ENCODE results near the gene SUSD2.

SUSD2 gene

GRCh38 chr22:24160546-24160945 is 20.7 kb upstream of the SUSD2 start:
- Histone ChIP-seq H3K27ac (ENCODE audit: low read depth, low read length) (no peak overlapping the region), H3K4me1 (ENCODE audit: control insufficient read depth in 5 of 5, insufficient read depth in 5 of 5, low read length in 5 of 5) (peaks cover 0 to 40% (median 30%) of the 10 kb centered on the region in 5 donors), H3K4me3 (ENCODE audit: low read depth in 1 of 5, low read length in 5 of 5) (no peak overlapping the region), H3K36me3 (ENCODE audit: control insufficient read depth in 5 of 5, insufficient read depth in 5 of 5, low read length in 5 of 5) (peaks cover 0 to 43% (median 21%) of the 10 kb centered on the region in 5 donors), H3K9me3 (ENCODE audit: control insufficient read depth in 5 of 5, low read length in 5 of 5) (no peaks in the 10 kb centered on the region), H3K27me3 (ENCODE audit: control insufficient read depth in 5 of 5, insufficient read depth in 4 of 5, low read length in 5 of 5) (no peaks in the 10 kb centered on the region), H3K9ac (ENCODE audit: low read length in 5 of 5) (no peak overlapping the region)

DNA sequence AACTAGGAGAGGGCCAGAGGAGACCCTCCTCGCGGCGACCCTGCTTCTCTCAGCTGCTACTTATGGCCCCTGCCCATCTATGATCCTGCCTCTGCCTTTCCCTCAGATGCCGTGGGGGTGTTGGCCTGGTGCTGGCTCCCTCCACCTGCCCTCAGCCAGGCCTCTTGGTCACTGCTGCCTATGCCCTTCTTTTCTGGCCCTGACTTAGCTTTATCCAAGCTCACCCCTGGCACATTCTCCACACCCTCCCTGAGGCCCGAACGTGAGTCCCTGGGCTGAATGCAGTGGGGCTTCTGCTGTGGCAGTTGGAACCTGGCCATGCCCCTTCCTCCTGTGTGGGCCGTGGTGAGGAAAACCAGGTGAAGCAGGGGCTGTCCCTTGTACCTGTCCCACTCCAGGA is 19.8 kb upstream of the SUSD2 start:
- Histone ChIP-seq H3K27me3 (ENCODE audit: control insufficient read depth in 5 of 5, insufficient read depth in 4 of 5, low read length in 5 of 5) (no peaks in the 10 kb centered on the region), H3K9ac (ENCODE audit: low read length in 5 of 5) (no peak overlapping the region), H3K36me3 (ENCODE audit: control insufficient read depth in 5 of 5, insufficient read depth in 5 of 5, low read length in 5 of 5) (peaks cover 0 to 52% (median 30%) of the 10 kb centered on the region in 5 donors), H3K9me3 (ENCODE audit: control insufficient read depth in 5 of 5, low read length in 5 of 5) (no peaks in the 10 kb centered on the region), H3K27ac (ENCODE audit: low read depth, low read length) (no peak overlapping the region), H3K4me3 (ENCODE audit: low read depth in 1 of 5, low read length in 5 of 5) (no peak overlapping the region), H3K4me1 (ENCODE audit: control insufficient read depth in 5 of 5, insufficient read depth in 5 of 5, low read length in 5 of 5) (peaks cover 0 to 33% (median 29%) of the 10 kb centered on the region in 5 donors)

DNA sequence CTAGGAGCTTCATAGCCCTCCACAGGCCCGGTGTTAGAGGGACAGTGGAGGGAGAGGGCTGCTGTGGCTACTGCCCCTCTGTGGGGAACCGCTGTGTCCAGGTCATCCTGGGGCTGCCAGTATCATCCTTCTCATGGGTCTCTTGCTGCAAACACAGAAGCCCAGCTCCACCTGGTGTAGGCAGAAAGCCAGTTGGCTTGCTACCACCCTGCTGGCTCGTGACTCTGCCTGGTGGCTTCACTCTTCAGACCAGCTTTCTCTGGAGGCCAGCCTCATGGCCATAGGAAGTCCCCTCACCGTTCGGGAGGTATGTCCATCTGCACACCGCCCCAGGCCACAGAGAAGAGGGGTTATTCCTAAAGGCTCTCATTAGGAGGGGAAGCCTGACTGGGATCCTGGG is 19.4 kb upstream of the SUSD2 start:
- Histone ChIP-seq H3K9me3 (ENCODE audit: control insufficient read depth in 5 of 5, low read length in 5 of 5) (no peaks in the 10 kb centered on the region), H3K27me3 (ENCODE audit: control insufficient read depth in 5 of 5, insufficient read depth in 4 of 5, low read length in 5 of 5) (no peaks in the 10 kb centered on the region), H3K36me3 (ENCODE audit: control insufficient read depth in 5 of 5, insufficient read depth in 5 of 5, low read length in 5 of 5) (peaks cover 0 to 56% (median 33%) of the 10 kb centered on the region in 5 donors), H3K27ac (ENCODE audit: low read depth, low read length) (no peak overlapping the region), H3K9ac (ENCODE audit: low read length in 5 of 5) (no peak overlapping the region), H3K4me1 (ENCODE audit: control insufficient read depth in 5 of 5, insufficient read depth in 5 of 5, low read length in 5 of 5) (peaks cover 0 to 29% (median 25%) of the 10 kb centered on the region in 5 donors), H3K4me3 (ENCODE audit: low read depth in 1 of 5, low read length in 5 of 5) (no peak overlapping the region)

DNA sequence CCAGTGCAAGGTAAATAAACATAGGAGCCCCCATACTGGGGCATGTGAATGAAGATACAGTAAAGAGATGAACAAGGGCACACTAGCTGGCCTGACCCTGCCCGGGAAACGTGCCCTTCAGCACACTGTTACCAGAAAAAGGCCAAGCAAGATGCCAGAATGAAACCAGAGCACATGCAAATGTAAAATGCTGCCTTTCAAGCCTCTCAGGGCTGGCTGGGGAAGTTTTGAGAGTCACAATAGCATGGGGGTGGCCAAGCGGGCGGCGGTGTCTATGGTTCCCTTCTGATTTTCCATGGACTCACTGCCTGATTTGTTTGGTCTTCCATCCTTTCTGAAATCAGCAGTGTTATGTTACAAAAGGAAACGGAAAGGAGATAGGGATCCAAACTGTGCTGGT is 18.9 kb upstream of the SUSD2 start:
- Histone ChIP-seq H3K27ac (ENCODE audit: low read depth, low read length) (no peak overlapping the region), H3K9me3 (ENCODE audit: control insufficient read depth in 5 of 5, low read length in 5 of 5) (no peaks in the 10 kb centered on the region), H3K27me3 (ENCODE audit: control insufficient read depth in 5 of 5, insufficient read depth in 4 of 5, low read length in 5 of 5) (no peaks in the 10 kb centered on the region), H3K4me1 (ENCODE audit: control insufficient read depth in 5 of 5, insufficient read depth in 5 of 5, low read length in 5 of 5) (peaks cover 0 to 24% (median 19%) of the 10 kb centered on the region in 5 donors), H3K4me3 (ENCODE audit: low read depth in 1 of 5, low read length in 5 of 5) (no peak overlapping the region), H3K36me3 (ENCODE audit: control insufficient read depth in 5 of 5, insufficient read depth in 5 of 5, low read length in 5 of 5) (peaks cover 0 to 61% (median 38%) of the 10 kb centered on the region in 5 donors), H3K9ac (ENCODE audit: low read length in 5 of 5) (no peak overlapping the region)

DNA sequence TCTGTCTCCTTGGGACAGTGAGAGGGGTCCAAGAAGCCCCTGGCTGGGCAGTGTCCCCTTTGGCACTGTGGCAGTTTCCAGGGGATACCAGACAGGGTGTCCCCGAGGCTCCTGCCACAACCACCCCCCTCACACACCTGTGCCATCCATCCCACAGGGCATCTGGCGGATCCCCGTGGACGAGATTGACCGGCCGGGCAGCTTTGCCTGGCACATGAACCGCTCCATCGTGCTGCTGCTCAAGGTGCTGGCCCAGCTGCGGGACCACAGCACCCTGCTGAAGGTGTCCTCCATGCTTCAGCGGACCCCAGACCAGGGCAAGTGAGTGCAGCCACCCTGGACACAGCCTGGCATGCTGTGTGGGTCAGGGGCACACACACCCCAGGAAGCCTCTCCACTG is 17.0 kb upstream of the SUSD2 start:
- Histone ChIP-seq H3K36me3 (ENCODE audit: control insufficient read depth in 5 of 5, insufficient read depth in 5 of 5, low read length in 5 of 5) (peaks cover 0 to 77% (median 50%) of the 10 kb centered on the region in 5 donors), H3K9ac (ENCODE audit: low read length in 5 of 5) (no peak overlapping the region), H3K27ac (ENCODE audit: low read depth, low read length) (no peak overlapping the region), H3K9me3 (ENCODE audit: control insufficient read depth in 5 of 5, low read length in 5 of 5) (no peaks in the 10 kb centered on the region), H3K27me3 (ENCODE audit: control insufficient read depth in 5 of 5, insufficient read depth in 4 of 5, low read length in 5 of 5) (no peaks in the 10 kb centered on the region), H3K4me3 (ENCODE audit: low read depth in 1 of 5, low read length in 5 of 5) (no peak overlapping the region), H3K4me1 (ENCODE audit: control insufficient read depth in 5 of 5, insufficient read depth in 5 of 5, low read length in 5 of 5) (peaks cover 0 to 7% (median 4%) of the 10 kb centered on the region in 5 donors)

DNA sequence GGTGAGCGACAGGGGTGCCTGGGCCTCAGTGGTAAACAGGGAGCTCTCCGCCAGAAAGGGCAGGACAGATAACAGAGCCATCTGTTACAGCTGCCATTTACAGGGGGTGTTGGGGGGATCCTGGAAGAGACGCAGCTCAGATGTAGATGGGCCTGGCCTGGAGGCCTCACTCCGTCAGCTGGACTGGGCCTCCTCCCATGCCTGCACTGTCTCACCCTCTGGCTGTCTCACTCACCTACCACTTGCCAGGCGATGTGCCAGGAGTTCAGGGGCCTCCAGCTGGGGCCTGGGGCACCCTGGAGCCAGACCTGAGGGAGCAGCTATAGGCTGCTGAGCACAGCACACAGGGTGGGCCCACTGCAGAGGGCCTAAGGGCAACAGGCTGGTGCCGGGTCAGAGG is 16.3 kb upstream of the SUSD2 start:
- no peak overlapping the region for H3K4me3 ChIP-seq (ENCODE audit: low read depth in 1 of 5, low read length in 5 of 5)
- H3K36me3 ChIP-seq (ENCODE audit: control insufficient read depth in 5 of 5, insufficient read depth in 5 of 5, low read length in 5 of 5): peaks cover 0 to 78% (median 52%) of the 10 kb centered on the region in 5 donors
- H3K9ac ChIP-seq (ENCODE audit: low read length in 5 of 5): no peak overlapping the region
- H3K27me3 ChIP-seq (ENCODE audit: control insufficient read depth in 5 of 5, insufficient read depth in 4 of 5, low read length in 5 of 5): no peaks in the 10 kb centered on the region
- no peaks in the 10 kb centered on the region for H3K9me3 ChIP-seq (ENCODE audit: control insufficient read depth in 5 of 5, low read length in 5 of 5)
- H3K27ac ChIP-seq (ENCODE audit: low read depth, low read length): no peak overlapping the region
- peaks cover 0 to under 1% (median 0%) of the 10 kb centered on the region in 5 donors for H3K4me1 ChIP-seq (ENCODE audit: control insufficient read depth in 5 of 5, insufficient read depth in 5 of 5, low read length in 5 of 5)

DNA sequence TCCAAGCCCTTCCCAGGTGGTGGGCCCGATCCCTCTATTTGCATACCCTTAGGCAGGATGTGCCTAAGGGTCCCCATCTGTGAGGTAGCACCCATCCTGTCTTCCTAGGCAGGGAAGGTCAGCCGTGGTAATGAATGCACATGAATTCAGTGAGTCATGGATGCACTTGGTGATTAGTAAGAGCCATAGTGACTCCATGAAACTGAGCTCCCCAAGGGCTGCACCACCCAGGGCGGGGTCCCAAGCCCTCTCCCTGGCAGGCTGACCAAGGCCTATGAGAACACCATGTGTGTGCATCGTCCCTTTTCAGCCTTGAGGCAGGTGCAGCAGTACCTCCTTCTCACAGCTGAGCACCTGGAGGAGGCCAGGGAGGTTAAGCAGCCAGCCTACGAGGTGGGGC is 15.6 kb upstream of the SUSD2 start:
- peaks cover 0 to 80% (median 57%) of the 10 kb centered on the region in 5 donors for H3K36me3 ChIP-seq (ENCODE audit: control insufficient read depth in 5 of 5, insufficient read depth in 5 of 5, low read length in 5 of 5)
- H3K9me3 ChIP-seq (ENCODE audit: control insufficient read depth in 5 of 5, low read length in 5 of 5): no peaks in the 10 kb centered on the region
- no peaks in the 10 kb centered on the region for H3K4me1 ChIP-seq (ENCODE audit: control insufficient read depth in 5 of 5, insufficient read depth in 5 of 5, low read length in 5 of 5)
- H3K4me3 ChIP-seq (ENCODE audit: low read depth in 1 of 5, low read length in 5 of 5): no peak overlapping the region
- H3K27me3 ChIP-seq (ENCODE audit: control insufficient read depth in 5 of 5, insufficient read depth in 4 of 5, low read length in 5 of 5): no peaks in the 10 kb centered on the region
- no peak overlapping the region for H3K9ac ChIP-seq (ENCODE audit: low read length in 5 of 5)
- H3K27ac ChIP-seq (ENCODE audit: low read depth, low read length): no peak overlapping the region

- H3K4me3 ChIP-seq (ENCODE audit: low read depth in 1 of 5, low read length in 5 of 5): no peak overlapping the region
- H3K9ac ChIP-seq (ENCODE audit: low read length in 5 of 5): no peak overlapping the region
- H3K27ac ChIP-seq (ENCODE audit: low read depth, low read length): no peak overlapping the region
- H3K9me3 ChIP-seq (ENCODE audit: control insufficient read depth in 5 of 5, low read length in 5 of 5): no peaks in the 10 kb centered on the region
- peaks cover 0 to 87% (median 68%) of the 10 kb centered on the region in 5 donors for H3K36me3 ChIP-seq (ENCODE audit: control insufficient read depth in 5 of 5, insufficient read depth in 5 of 5, low read length in 5 of 5)
- H3K27me3 ChIP-seq (ENCODE audit: control insufficient read depth in 5 of 5, insufficient read depth in 4 of 5, low read length in 5 of 5): no peaks in the 10 kb centered on the region
- H3K4me1 ChIP-seq (ENCODE audit: control insufficient read depth in 5 of 5, insufficient read depth in 5 of 5, low read length in 5 of 5): no peaks in the 10 kb centered on the region
These were observed 14.5 kb upstream of the SUSD2 start for GRCh38 chr22:24166811-24167210.

GRCh38 chr22:24169439-24170058 is 11.7 kb upstream of the SUSD2 start:
- H3K27me3 ChIP-seq (ENCODE audit: control insufficient read depth in 5 of 5, insufficient read depth in 4 of 5, low read length in 5 of 5): no peaks in the 10 kb centered on the region
- no peak overlapping the region for H3K9ac ChIP-seq (ENCODE audit: low read length in 5 of 5)
- no peaks in the 10 kb centered on the region for H3K9me3 ChIP-seq (ENCODE audit: control insufficient read depth in 5 of 5, low read length in 5 of 5)
- H3K4me3 ChIP-seq (ENCODE audit: low read depth in 1 of 5, low read length in 5 of 5): no peak overlapping the region
- peaks cover 0 to 92% (median 78%) of the 10 kb centered on the region in 5 donors for H3K36me3 ChIP-seq (ENCODE audit: control insufficient read depth in 5 of 5, insufficient read depth in 5 of 5, low read length in 5 of 5)
- H3K4me1 ChIP-seq (ENCODE audit: control insufficient read depth in 5 of 5, insufficient read depth in 5 of 5, low read length in 5 of 5): peaks cover 0 to 5% (median 0%) of the 10 kb centered on the region in 5 donors
- H3K27ac ChIP-seq (ENCODE audit: low read depth, low read length): no peak overlapping the region

- H3K27ac ChIP-seq (ENCODE audit: low read depth, low read length): no peak overlapping the region
- H3K27me3 ChIP-seq (ENCODE audit: control insufficient read depth in 5 of 5, insufficient read depth in 4 of 5, low read length in 5 of 5): no peaks in the 10 kb centered on the region
- no peak overlapping the region for H3K9ac ChIP-seq (ENCODE audit: low read length in 5 of 5)
- peaks cover 0 to 8% (median 3%) of the 10 kb centered on the region in 5 donors for H3K4me1 ChIP-seq (ENCODE audit: control insufficient read depth in 5 of 5, insufficient read depth in 5 of 5, low read length in 5 of 5)
- peaks cover 0 to 92% (median 72%) of the 10 kb centered on the region in 5 donors for H3K36me3 ChIP-seq (ENCODE audit: control insufficient read depth in 5 of 5, insufficient read depth in 5 of 5, low read length in 5 of 5)
- H3K4me3 ChIP-seq (ENCODE audit: low read depth in 1 of 5, low read length in 5 of 5): no peak overlapping the region
- no peaks in the 10 kb centered on the region for H3K9me3 ChIP-seq (ENCODE audit: control insufficient read depth in 5 of 5, low read length in 5 of 5)
These were observed 11.1 kb upstream of the SUSD2 start for GRCh38 chr22:24170188-24170587.

Measured in subcutaneous abdominal adipose tissue (tissue), 5 donors.